Activated naive CD8-positive, alpha-beta T cell treated with anti-CD3 and anti-CD28 coated beads, Interleukin-2, amount 10 ng/mL, durations not matched to agents 7 days and 5 days (primary cell): ENCODE data around the gene ST13. TPM values are rescaled to one million over a fixed set of nuclear protein-coding genes. Genes with fewer than 3 reads are reported as not detected.
"Not testable (repeated sequence)": the region's sequence is repeated elsewhere in the genome, so short reads cannot be mapped to it uniquely, and the experiment has no call there.

Experiments
- ATAC-seq: fragments of 150-1000 bp; cut with Tn5 transposase; one replicate; pipeline ENCODE4 v1.10.0; 2021; ENCODE audit warnings: low read depth, moderate library complexity
- POLR2A ChIA-PET: fragments of 350-600 bp; sonication (Branson Sonifier 250); formaldehyde crosslinking; loops from one replicate; lab custom pipeline; 2021; ENCODE audit warnings: antibody characterized with exemption; lab: Charles Lee
- DNase-seq: peaks from one replicate; pipeline ENCODE4 v3.0.0; 2021
- H3K27ac Mint-ChIP-seq: one replicate; pipeline ENCODE4 v1.8.0; 2022; ENCODE audit warnings: mild to moderate bottlenecking, mixed read lengths
- H3K27me3 Mint-ChIP-seq: one replicate; pipeline ENCODE4 v1.8.0; 2022; ENCODE audit warnings: mild to moderate bottlenecking, moderate library complexity, mixed read lengths
- H3K36me3 Mint-ChIP-seq: one replicate; pipeline ENCODE4 v1.8.0; 2021; ENCODE audit warnings: mild to moderate bottlenecking, mixed read lengths
- H3K4me1 Mint-ChIP-seq: one replicate; pipeline ENCODE4 v1.8.0; 2021; ENCODE audit warnings: mixed read lengths
- H3K4me3 Mint-ChIP-seq: one replicate; pipeline ENCODE4 v1.8.0; 2022; ENCODE audit warnings: mild to moderate bottlenecking, moderate library complexity, mixed read lengths
- H3K9me3 Mint-ChIP-seq: one replicate; pipeline ENCODE4 v1.8.0; 2021; ENCODE audit warnings: mixed read lengths
- total RNA-seq, 2 experiments: library from RNA; stranded (reverse); gene quantifications; one replicate each; pipeline ENCODE4 v1.2.3, GENCODE V29; 2021

The ST13 gene
- 100 to 1,000 TPM; 131 to 138 TPM for total RNA-seq

DNA sequence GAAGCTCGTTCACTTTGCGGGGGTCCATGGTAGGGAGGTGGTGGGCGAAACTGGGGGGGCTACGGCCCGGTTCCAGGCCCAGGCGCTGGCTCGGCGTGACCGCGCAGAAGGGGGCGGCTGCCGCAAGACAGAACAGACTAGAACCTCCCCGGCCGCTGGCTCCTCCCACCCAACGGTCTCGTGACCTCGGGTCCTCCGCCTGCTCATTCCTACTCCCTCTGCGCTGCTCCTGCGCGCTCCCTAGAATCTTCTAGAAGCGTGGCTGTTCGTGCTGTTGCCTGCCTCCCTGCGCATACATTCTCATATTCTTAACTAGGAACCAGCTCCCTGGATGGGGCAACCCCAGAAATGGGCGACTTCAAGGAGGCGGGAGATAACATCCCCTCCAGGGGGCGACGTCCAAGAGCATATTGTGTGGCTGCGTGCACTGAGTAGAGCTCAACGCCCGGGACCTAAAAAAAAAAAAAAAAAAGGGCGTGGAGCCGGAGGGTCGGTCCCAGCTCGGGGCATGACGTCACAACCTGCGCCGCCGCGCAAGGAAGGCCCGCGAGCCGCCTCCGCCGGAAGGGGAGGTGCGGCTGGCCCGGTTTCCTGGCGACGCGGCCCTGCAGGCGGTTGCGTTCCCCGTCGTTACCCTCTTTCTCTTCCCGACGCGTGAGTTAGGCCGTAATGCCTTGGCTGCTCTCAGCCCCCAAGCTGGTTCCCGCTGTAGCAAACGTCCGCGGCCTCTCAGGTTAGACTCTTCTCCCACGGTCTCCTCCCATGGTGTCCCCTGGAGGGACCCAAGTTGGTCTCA is at the start of gene ST13, which contains the start of gene XPNPEP3:
ST13 (minus strand) TSS at position 127 of the 796 bp plus-strand sequence; CDS start at position 28, 99 bp downstream.
XPNPEP3 (plus strand) TSS at position 636 of the 796 bp plus-strand sequence; CDS start at position 670, 34 bp downstream.
- H3K9me3 Mint-ChIP-seq = no peaks in the 10 kb centered on the region
- peak within 1 kb of the TSS; percentile 99 for H3K4me3 Mint-ChIP-seq
- peaks cover 37% of the 10 kb centered on the region for H3K4me1 Mint-ChIP-seq
- POLR2A ChIA-PET = interaction anchor here (0.6 to 2.2 kb wide), 20 partner anchors 10 to 590 kb away, joined by 3 to 11 read pairs (median 4); partner anchors contain the start of genes MRTFA, RANGAP1, RBX1 and SLC25A17
- peaks cover 7% of the 10 kb centered on the region for H3K36me3 Mint-ChIP-seq
- ATAC-seq (peak; percentile 92), DNase-seq (peak; percentile 99)
- peak within 1 kb of the TSS; percentile 100 for H3K27ac Mint-ChIP-seq
- no peaks in the 10 kb centered on the region for H3K27me3 Mint-ChIP-seq

DNA sequence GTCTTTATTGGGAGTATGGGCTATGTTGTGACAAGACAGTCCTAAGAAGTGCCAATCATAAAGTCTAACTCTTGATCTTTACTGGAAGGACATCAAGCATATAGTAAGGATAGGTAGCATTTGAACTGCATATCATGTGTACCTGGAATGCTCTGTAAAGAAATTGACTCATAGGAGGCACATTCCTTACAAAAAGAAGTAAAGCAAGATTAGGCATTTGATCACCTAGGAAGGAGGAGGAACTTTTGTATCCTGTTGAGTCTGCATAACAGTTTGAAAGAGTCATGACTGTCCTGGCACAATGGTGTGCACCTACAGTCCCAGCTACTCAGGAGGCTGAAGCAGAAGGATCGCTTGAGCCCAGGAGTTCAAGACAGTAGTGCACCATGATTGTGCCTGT is 47.7 kb upstream of the ST13 start:
- DNase-seq = no peak
- Mint-ChIP-seq H3K27me3 (no peaks in the 10 kb centered on the region), H3K4me3 (no peak overlapping the region), H3K27ac (no peak overlapping the region), H3K9me3 (no peaks in the 10 kb centered on the region), H3K4me1 (no peaks in the 10 kb centered on the region), H3K36me3 (no peaks in the 10 kb centered on the region)
- no peak for ATAC-seq
- POLR2A ChIA-PET = no interaction called here

DNA sequence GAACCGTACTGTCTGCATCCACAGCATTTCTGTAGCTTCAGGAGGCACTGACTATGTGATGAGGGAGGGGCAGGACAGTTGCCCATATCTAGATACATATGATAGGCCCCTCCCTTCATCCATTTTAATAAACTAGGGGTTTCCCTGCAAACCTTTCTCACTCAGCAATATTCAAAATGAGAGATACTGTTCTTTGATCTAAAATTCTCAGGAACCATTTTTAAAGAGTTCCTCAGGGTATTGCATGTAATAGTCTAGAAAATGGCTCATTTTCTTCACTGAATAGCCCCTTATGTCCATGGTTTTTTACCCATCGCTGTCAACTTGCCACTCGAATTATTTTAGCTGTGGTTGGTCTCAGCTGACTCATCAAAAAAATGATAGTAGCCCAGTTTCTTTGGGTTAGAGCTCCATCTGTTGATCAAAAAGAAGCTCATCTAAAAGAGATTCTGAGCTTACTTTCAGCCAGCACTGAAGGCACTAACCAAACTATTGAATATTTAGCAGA is 42.5 kb upstream of the ST13 start:
- H3K27ac Mint-ChIP-seq = peak overlapping the region; percentile 6
- ATAC-seq = peak; percentile 42
- H3K27me3 Mint-ChIP-seq = no peaks in the 10 kb centered on the region
- peaks cover 2% of the 10 kb centered on the region for H3K4me1 Mint-ChIP-seq
- H3K4me3 Mint-ChIP-seq = peak overlapping the region; percentile 53
- no peak for DNase-seq
- POLR2A ChIA-PET = interaction anchor here (0.6 to 1.4 kb wide), 4 partner anchors 19 to 463 kb away, joined by 3 to 6 read pairs (median 3); no protein-coding TSS in a partner anchor
- H3K9me3 Mint-ChIP-seq = no peaks in the 10 kb centered on the region
- no peaks in the 10 kb centered on the region for H3K36me3 Mint-ChIP-seq

DNA sequence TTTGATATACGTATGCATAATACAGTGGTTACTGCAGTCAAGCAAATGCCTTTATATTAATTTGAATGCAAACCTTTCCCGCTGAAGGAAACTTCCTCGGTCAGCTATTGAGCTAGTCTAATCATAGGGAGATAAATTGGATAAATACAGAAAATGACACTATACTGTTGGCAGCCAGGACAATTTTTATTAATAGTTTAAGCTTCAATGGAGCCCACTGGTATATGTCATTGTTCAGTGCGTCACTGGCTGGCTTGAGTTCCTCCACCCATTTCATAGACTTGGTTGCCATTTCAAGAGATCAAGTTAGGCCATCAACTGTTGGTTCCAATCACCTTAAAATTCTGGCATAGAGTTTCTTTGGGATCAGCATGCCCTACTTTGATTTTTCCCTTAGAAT is 38.0 kb upstream of the ST13 start:
- POLR2A ChIA-PET = no interaction called here
- Mint-ChIP-seq H3K4me1 (peaks cover 2% of the 10 kb centered on the region), H3K4me3 (no peak overlapping the region), H3K27ac (no peak overlapping the region), H3K36me3 (peaks cover under 1% of the 10 kb centered on the region), H3K9me3 (no peaks in the 10 kb centered on the region), H3K27me3 (no peaks in the 10 kb centered on the region)
- DNase-seq (no peak), ATAC-seq (no peak)

DNA sequence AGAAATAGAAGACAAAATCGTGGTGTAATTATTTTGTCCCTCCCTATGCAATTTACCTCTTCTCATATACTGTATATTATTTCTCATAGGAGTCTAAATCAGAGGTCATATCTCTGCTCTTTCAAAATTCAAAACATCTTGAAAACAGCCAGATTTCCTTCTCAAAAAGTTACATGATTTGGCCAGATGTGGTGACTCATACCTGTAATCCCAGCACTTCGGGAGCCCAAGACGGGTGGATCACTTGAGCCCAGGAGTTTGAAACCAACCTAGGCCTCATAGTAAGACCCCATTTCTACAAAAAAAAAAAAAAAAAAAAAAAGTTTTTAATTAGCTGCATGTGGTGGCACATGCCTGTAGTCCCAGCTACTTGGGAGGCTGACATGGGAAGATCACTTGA is 34.4 kb upstream of the ST13 start:
- Mint-ChIP-seq H3K27me3 (no peaks in the 10 kb centered on the region), H3K4me1 (peaks cover 6% of the 10 kb centered on the region), H3K9me3 (no peaks in the 10 kb centered on the region), H3K27ac (no peak overlapping the region), H3K4me3 (no peak overlapping the region), H3K36me3 (peaks cover 5% of the 10 kb centered on the region)
- POLR2A ChIA-PET = no interaction called here
- ATAC-seq (no peak), DNase-seq (no peak)

DNA sequence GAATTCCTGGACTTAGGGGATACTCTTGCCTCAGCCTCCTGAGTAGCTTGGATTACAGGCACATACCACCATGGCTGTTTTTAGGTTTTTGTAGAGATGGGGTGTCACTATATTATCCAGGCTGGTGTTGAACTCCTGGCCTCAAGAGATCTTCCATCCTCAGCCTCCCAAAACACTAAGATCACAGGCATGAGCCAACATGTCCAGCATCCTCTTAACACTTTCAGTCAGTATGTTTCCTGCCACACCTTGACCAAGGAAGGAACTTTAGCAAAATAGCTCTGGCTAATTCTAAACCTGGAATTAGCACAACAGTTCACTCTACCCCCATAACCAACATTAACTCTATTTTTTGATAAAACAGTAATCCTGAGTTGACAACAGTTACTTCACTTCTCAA is 32.7 kb upstream of the ST13 start:
- H3K27ac Mint-ChIP-seq = peak overlapping the region; percentile 20
- POLR2A ChIA-PET = interaction anchor here (0.5 kb wide), 1 partner anchor 33 kb away, joined by 3 read pairs; the partner anchor contains the start of gene ST13
- no peak overlapping the region for H3K4me3 Mint-ChIP-seq
- no peak for ATAC-seq
- no peaks in the 10 kb centered on the region for H3K27me3 Mint-ChIP-seq
- no peak for DNase-seq
- H3K36me3 Mint-ChIP-seq = peaks cover 5% of the 10 kb centered on the region
- H3K9me3 Mint-ChIP-seq = no peaks in the 10 kb centered on the region
- peaks cover 6% of the 10 kb centered on the region for H3K4me1 Mint-ChIP-seq

DNA sequence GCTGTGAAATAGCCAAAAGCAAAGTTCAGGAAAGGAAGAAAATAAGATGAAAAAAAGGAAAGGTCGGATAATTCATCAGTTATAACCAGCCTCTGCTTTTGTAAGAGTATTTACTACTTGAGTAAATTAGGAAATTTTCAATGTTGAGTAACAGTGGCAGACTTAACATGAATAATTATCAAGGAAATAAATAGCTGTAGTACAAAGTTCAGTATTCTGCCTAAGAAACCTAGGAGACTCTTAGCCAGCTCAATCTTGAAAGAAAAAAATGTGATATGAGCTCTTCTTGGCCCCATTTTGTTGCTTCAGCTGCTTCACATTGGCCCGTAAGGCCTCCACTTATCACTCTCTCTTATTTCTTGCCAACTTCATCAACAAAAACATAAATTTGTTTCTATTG is 22.5 kb upstream of the ST13 start:
- no peaks in the 10 kb centered on the region for H3K27me3 Mint-ChIP-seq
- no peaks in the 10 kb centered on the region for H3K9me3 Mint-ChIP-seq
- no peak overlapping the region for H3K27ac Mint-ChIP-seq
- no peaks in the 10 kb centered on the region for H3K4me1 Mint-ChIP-seq
- POLR2A ChIA-PET = no interaction called here
- peaks cover 4% of the 10 kb centered on the region for H3K36me3 Mint-ChIP-seq
- no peak overlapping the region for H3K4me3 Mint-ChIP-seq
- ATAC-seq = no peak
- DNase-seq = no peak

DNA sequence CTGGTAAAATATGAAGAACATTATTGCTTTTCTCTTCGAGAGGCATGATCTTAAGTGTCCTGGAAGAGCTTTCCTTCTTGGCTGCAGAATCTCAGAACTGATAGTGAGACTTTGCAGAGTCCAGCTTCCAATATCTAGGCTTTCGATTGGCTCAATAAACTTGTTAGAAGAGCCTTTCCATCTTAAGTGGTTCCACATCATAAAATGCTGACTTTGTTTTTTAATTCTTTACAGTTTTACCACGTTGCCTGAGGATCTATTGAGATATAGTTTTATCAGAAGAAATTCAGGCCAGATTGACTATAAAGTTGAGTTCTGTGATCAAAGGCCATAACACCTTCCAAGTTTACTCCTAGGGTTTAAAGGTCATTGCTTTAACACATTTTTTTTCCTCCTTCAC is 21.0 kb upstream of the ST13 start:
- Mint-ChIP-seq H3K36me3 (peaks cover 3% of the 10 kb centered on the region), H3K27me3 (no peaks in the 10 kb centered on the region), H3K9me3 (no peaks in the 10 kb centered on the region), H3K4me1 (no peaks in the 10 kb centered on the region), H3K27ac (no peak overlapping the region), H3K4me3 (no peak overlapping the region)
- POLR2A ChIA-PET = no interaction called here
- ATAC-seq (no peak), DNase-seq (no peak)

DNA sequence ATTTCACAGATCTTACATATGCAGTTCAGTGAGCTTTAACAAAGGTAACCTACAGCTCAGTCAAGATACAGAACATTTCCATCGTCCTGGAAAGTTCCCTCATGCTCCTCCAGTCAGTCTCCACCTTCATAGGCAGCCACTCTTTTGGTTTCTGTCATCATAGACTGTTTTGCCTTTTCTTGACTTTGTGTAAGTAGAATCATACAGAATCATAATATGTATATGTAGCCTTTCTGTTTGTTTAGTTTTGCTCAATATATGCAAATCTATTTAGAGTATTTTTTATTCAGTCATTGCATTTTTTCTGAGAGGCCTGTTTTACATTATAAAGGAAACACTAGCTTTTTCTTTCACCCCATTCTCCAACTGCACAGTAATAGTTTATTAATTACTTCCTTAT is 20.5 kb upstream of the ST13 start:
- Mint-ChIP-seq H3K27ac (no peak overlapping the region), H3K4me3 (no peak overlapping the region), H3K36me3 (peaks cover 2% of the 10 kb centered on the region)

DNA sequence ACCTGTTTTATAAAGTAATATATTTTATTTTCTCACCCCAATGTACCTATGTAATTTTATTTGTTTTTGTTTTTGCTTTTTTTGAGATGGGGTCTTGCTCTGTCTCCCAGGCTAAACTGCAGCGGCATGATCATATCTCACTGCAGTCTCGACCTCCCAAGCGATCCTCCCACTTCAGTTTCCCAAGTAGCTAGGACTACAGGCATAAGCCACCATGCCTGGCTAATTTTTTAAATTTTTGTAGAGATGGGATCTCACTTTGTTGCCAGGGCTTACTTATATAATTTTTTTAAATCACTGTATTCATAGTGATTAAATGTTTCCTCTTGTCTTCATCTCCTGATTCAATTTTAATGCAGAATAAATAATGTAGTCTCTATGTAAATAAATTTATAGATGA is 18.7 kb upstream of the ST13 start:
- POLR2A ChIA-PET = no interaction called here
- H3K27ac Mint-ChIP-seq = no peak overlapping the region
- no peak for ATAC-seq
- H3K4me1 Mint-ChIP-seq = no peaks in the 10 kb centered on the region
- H3K4me3 Mint-ChIP-seq = no peak overlapping the region
- peaks cover 3% of the 10 kb centered on the region for H3K36me3 Mint-ChIP-seq
- no peaks in the 10 kb centered on the region for H3K9me3 Mint-ChIP-seq
- no peaks in the 10 kb centered on the region for H3K27me3 Mint-ChIP-seq
- no peak for DNase-seq

More for the DNA sequence above, 20.5 kb upstream of the ST13 start:
- Mint-ChIP-seq H3K4me1 (no peaks in the 10 kb centered on the region), H3K9me3 (no peaks in the 10 kb centered on the region), H3K27me3 (no peaks in the 10 kb centered on the region)
- DNase-seq (no peak), ATAC-seq (no peak)
- POLR2A ChIA-PET = no interaction called here

DNA sequence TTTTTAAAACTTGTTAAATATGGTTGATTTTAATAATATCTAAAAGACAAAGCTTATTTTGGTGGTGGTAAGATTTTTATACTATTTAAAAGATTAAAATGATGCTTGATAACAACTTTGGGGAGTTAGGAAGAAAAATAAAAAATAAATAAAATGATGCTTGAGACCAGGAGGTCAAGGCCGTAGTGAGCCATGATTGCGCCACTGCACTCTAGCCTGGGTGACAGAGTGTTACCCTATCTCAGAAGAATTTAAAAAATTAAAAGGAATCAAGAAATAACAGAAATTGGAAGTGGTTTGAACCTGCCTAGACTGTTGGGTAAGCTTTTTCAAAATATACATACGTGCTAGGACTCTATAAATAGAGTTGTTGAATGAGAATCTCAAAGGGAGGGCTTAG is 17.6 kb upstream of the ST13 start:
- no peak overlapping the region for H3K27ac Mint-ChIP-seq
- H3K9me3 Mint-ChIP-seq = no peaks in the 10 kb centered on the region
- H3K4me3 Mint-ChIP-seq = no peak overlapping the region
- H3K4me1 Mint-ChIP-seq = no peaks in the 10 kb centered on the region
- no peak for DNase-seq
- ATAC-seq = no peak
- POLR2A ChIA-PET = no interaction called here
- H3K27me3 Mint-ChIP-seq = no peaks in the 10 kb centered on the region
- H3K36me3 Mint-ChIP-seq = peaks cover 3% of the 10 kb centered on the region

DNA sequence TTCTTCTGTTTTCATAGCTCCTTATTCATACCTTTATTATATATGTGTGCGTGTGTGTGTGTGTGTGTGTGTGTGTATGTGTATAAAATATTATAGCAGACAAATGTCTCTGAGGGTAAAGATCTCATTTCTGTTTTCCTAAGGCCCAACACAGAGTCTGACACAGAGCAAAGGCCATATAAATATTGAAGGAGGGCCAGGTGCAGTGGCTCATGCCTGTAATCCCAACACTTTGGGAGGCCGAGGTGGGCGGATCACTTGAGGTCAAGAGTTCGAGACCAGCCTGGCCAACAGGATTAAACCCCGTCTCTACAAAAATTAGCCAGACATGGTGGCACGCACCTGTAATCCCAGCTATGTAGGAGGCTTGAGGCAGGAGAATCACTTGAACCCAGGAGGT is 11.9 kb upstream of the ST13 start:
- not testable (repeated sequence) for H3K36me3 Mint-ChIP-seq, H3K4me3 Mint-ChIP-seq, DNase-seq, H3K9me3 Mint-ChIP-seq, H3K4me1 Mint-ChIP-seq, H3K27me3 Mint-ChIP-seq, H3K27ac Mint-ChIP-seq, ATAC-seq
- POLR2A ChIA-PET = interaction anchor here (2.2 kb wide), 1 partner anchor 11 kb away, joined by 11 read pairs; the partner anchor contains the start of genes ST13 and XPNPEP3

DNA sequence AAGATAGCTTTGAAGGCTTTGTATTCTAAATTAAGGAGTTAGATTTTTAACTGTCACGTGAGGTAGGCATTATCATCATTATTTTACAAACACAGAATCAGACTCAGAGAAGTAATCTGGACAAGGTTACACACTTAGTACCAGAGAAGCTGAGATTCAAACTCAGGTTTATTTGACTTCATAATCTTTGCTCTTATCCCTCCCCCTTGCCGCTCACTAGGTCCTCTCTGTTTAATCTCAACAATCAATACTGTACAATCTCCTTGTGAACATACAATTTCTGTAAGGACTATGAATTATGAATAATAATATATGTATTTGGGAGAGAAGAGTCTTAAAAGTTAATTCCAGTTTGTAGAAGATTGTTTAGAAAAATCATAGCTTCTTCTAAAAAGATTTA is 10.7 kb upstream of the ST13 start:
- no peak for ATAC-seq
- H3K9me3 Mint-ChIP-seq = no peaks in the 10 kb centered on the region
- H3K4me3 Mint-ChIP-seq = no peak overlapping the region
- DNase-seq = no peak
- peaks cover 3% of the 10 kb centered on the region for H3K36me3 Mint-ChIP-seq
- no peaks in the 10 kb centered on the region for H3K27me3 Mint-ChIP-seq
- H3K4me1 Mint-ChIP-seq = peaks cover 7% of the 10 kb centered on the region
- POLR2A ChIA-PET = interaction anchor here (0.6 to 2.2 kb wide), 2 partner anchors 10 to 14 kb away, joined by 3 to 11 read pairs; partner anchors contain the start of genes ST13 and XPNPEP3
- H3K27ac Mint-ChIP-seq = no peak overlapping the region

DNA sequence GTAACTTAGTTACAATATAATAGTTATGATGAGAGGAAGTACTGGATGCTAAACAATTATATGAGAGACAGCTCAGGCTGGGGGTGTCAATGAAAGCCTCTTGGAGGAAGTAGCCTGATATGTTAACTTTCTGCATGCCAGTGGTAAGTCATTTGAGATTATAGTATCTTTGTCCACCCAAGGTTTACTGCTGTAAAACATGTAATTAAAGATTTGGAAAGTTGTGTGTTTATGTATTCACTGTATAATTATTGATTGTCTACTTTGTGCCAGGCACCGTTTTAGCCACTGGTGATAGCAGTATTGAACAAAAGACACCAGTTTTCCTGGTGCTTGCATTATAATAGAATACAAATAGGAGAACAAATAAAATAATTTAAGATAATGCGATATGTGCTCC is 6.1 kb upstream of the ST13 start:
- no peak overlapping the region for H3K27ac Mint-ChIP-seq
- DNase-seq (no peak), ATAC-seq (no peak)
- no peak overlapping the region for H3K4me3 Mint-ChIP-seq
- peaks cover 8% of the 10 kb centered on the region for H3K36me3 Mint-ChIP-seq
- no peaks in the 10 kb centered on the region for H3K27me3 Mint-ChIP-seq
- POLR2A ChIA-PET = no interaction called here
- peaks cover 17% of the 10 kb centered on the region for H3K4me1 Mint-ChIP-seq
- no peaks in the 10 kb centered on the region for H3K9me3 Mint-ChIP-seq
